NCI-H146 treated with DMSO at 0.1 percent for 48 hours (cell line): Measurements from ENCODE around the gene CHAT.

Source experiments
- DNase-seq: peaks from one replicate; lab custom pipeline; 2025; ENCODE audit not compliant: unreplicated experiment; lab: John Stamatoyannopoulos, UW

The CHAT gene

DNA sequence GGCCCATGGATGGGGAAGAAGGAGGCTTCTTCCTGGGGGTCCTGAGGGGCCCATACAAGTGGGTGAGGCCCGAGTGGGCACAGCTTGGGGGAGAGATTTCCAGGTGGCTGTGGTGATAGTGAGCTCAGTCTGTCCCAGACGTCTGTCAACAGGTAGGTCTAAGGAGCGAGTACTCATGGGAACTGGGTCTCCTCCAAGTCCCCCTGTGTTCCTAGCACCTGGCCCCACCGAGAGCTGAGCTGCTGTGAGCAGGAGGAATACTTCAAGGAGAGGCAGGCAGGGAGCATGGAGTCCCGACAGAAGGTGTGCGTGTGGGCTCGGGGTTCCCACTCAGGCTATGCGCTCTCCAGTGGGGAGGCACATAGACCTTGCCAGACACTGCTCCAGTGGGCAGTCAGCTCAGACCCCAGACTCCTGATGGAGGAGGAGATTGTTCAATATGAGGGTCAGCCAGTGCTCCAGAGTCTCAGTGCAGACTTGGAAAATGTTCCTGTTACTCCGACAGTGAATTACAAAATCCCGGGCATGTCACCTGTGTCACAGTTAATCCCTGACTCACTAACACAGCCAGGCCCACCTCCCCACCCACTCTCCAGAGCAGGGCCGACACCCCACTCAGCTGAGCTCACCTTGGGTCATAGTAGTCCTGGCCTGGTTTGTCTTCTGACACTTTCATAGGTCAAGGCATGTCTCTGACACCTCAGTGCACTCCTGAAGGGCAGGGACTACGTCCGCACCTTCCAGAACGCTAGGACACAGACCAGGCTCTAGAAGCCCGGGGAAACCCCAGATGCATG is 37.4 kb downstream of the CHAT start:
- DNase-seq = no peak

DNA sequence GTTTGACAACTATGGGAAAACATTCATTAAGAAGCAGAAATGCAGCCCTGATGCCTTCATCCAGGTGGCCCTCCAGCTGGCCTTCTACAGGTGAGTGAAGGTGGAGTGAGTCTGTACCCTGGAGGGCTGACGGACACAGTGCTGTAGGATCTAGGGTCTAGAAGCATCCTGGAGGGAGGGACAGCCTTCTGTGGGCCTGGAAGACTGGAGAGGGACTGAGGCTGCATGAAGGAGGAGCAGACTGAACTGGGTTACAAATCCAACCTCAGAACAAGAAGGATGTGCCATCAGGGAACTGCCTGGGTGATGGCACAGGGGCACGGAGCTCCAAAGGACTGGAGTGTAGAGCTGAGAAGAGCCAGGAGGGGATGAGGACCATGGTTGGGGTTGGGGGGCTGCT is 38.1 kb downstream of the CHAT start:
- DNase-seq = no peak

DNA sequence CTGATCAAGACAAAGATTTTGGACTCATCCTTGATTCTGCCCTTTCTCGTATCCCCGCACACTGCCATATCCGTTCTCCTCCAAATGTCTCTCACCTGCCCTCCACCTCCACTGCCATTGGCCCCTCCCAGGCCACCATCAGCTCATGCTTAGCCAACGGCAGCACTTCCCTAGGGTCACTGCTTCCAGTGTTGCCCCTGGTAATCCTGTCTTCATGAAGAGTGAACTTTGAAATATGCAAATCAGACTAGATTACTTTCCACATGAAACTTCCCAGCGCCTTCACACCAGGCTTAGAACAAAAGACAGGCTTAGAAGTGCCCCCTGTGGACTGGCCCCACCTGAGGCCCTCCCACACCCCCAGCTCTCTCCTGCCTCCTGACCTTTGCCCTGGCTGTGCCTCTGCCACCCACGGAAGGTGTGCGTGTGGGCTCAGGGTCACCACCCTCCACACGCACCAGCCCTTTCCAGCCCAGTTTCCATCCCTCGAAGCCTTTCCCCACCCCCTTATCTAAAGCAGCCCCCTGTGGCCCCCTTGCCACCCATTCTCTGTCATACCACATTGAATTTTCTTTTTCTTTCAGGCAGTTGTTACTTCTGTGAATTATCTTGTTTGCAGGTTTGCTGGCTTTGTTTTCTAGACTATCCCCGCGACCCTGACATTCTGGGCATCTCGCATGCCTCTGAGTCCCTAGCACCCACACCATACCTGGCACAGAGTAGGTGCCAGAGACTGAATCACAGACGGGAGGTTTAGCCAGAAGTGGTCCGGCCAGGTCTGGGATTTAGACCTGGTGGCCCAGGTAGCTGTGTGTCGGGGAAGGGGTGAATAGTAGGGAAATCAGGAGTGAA is 38.8 kb downstream of the CHAT start:
- DNase-seq = no peak

DNA sequence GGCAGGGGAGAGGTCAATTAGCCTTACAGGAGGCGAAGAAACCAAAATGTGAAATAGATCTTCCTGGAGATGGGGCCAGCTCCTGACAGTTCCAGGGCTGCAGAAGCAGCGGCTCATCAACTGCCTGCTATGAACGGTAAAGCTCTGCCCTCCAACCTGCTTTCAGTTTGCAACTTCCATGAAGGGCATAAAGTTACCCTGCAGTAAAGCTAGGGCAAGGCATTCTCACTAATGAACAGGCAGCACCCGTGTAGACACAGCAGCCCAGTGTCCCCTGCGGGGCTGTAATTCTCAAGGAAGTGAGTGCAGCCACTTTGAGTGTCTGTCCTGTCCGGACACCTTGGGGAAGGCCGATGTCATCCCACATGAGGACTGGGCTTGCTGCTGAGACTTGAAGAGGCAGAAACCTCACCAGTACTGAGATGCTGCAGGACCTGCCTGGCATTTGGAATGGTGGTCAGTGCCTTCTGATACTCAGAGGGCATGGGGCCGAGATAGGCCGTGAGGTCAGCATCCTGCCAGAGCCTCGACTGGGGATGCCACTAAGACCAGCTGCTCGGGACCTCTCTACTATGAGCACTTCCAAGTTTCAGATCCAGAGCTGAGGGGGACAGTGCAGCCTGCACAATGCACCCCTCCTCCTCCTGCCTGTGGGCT is 39.6 kb downstream of the CHAT start:
- DNase-seq = no peak

DNA sequence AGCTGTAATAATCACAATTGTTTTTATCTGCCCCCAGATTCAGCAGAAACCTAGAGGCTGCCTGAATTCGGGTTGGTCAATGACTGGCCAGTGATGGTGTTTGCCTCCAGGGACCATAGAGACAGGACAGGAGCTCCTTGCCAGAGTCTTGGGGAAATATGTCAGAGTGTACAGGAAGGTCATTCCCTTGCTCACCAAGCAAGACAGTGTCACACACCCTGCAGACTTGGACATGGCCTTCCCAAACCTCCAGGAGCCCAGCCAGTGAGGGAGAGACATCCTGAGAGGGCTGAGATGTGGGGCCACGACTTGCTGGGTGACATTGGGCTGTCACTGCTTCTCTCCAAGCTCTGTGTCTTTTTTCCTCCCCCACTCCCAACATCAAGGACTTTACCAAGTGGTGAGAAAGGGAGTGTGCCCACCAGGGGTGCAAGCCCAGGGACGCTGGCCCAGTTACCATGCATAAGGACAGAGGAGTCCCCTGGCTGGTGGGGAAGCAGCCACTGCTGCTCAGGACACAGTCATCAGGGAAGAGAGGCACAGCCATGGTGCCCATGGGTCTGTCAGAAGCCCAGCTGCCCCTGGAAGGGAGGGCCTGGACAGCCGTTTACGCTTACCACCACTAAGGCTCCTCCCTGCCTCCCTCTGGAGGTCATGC is 40.3 kb downstream of the CHAT start:
- no peak for DNase-seq

DNA sequence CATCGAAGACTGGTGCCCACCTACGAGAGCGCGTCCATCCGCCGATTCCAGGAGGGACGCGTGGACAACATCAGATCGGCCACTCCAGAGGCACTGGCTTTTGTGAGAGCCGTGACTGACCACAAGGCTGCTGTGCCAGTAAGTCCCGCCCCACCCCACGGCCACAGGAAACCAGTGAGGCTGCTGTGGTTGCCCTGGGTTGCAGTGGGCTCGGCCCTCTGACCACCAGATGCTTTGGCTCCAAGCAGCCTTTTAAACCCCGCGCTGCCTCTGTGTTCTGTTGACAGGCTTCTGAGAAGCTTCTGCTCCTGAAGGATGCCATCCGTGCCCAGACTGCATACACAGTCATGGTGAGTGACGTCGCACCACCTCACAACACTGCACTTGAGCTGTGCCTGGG is 41.3 kb downstream of the CHAT start:
- no peak for DNase-seq

DNA sequence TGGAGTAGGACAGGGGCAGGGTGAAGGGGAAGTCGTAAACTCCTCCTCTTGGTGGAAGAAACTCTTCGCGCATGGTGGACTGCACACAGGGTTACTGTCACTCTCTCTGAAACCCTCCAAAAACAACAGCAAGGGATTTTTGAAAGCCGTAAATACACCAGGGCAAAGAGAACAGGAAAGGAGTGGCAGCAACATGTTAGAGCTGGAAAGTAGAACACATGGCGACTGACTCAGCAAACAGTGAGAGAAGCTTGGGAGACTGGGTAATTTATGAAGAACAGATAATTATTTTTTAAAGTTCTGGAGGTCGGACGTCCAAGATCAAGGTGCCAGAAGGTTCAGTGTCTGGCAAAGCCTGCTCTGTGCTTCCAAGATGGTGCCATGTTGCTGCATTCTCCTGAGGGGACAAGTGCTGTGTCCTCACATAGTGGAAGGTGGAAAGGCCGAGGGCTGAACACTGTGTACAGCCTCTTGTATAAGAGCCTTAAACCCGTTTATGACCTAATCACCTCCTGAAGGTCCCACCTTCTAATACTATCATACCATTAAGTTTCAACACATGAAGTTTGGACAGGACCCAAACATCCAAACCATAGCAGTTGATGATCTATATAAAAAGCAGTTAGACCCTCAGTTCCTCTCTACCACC is 43.1 kb downstream of the CHAT start:
- no peak for DNase-seq

DNA sequence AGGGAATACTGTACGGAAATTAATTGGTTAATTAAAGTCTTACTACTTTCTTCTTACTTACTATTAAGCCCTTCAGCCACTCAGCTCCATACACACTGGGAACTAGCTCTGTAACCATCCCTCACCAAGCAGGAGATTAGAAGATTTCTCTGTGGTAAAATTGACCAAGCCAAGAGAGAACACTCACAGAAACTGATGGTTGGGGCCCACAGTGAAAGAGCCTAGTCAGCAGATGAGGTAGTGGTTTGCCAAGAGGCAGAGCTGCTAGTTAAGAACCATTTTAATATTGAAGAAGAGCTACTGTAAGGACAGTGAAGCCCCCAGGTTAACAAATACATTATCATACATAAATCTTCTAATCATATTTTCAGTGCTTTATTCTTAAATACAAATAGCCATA is 43.8 kb downstream of the CHAT start:
- DNase-seq = no peak

DNA sequence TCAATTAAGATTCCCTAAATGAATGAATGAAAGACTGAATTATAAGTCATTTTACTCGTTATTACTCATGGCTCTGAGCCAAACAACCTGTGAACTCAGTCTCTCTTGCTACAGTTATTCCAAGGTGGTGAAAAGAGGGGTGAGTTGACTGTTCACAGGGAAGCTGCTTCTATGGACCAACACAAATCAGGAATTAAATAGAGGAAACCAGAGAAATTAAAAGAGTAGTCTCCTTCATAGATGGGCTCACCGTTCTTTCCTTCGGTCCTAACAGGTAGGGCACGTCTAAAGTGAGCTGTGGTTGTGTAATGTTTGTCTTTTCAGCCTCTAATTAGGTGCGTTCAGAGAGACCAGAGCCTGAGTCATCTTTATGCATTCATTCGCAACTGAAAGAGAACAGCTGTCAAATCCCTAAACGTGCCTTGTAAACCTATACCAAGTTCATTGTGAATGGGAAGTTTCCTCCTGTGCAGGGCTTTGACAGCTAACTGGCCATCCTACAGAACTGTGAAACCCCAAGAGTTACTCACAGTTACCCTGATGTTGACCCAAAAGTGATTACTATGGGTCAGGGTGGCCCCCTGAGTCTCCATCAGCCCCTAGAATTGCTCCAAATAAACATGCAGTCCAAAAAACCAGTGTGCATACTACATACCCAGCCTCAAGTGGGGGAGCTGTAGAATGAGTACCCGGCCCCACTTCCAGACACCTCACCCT is 47.5 kb downstream of the CHAT start:
- DNase-seq = no peak

DNA sequence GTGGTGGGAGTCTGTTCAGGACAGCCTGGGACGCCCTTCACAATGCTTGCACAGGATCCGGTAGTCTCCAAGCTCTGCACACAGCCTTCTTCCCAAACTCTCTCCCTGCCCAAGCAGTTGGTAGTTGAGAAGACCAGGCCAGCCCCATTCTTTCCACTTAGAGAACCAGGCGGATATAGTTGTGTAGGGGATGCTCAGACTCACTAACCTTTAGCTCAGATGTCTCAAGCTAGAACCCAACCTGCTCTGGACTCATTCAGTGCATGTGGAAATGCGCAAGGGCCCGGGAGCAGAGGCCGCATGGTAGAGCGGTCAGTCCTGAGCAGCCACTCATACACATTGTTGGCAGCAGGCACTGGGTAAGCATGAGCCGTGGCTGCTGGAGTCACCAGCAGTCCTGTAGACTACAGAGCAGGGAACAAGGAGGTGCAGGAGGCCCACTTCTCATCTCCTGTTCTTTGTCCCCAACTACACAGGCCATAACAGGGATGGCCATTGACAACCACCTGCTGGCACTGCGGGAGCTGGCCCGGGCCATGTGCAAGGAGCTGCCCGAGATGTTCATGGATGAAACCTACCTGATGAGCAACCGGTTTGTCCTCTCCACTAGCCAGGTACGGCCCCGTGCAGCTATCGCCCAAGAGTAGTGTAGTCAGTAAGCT is 48.5 kb downstream of the CHAT start:
- DNase-seq = no peak

DNA sequence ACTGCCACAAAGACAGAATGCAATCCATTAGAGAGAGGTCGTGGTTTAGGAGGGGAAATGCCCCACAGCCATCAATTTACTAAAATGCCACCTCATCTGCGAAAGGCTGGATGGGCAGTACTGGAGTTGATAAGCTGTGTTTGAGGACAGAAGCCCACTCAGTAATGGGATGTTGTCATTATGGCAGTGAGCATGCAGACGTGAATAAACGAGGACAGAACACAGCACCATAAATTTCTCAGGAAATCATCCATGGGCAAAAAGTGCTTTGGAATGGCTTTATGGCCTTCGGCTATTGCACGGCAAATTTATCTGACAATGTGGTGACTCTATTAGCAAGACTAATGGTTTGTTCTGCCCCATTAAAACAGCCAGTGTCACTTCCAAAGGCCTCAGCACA is 49.8 kb downstream of the CHAT start:
- DNase-seq = no peak

DNA sequence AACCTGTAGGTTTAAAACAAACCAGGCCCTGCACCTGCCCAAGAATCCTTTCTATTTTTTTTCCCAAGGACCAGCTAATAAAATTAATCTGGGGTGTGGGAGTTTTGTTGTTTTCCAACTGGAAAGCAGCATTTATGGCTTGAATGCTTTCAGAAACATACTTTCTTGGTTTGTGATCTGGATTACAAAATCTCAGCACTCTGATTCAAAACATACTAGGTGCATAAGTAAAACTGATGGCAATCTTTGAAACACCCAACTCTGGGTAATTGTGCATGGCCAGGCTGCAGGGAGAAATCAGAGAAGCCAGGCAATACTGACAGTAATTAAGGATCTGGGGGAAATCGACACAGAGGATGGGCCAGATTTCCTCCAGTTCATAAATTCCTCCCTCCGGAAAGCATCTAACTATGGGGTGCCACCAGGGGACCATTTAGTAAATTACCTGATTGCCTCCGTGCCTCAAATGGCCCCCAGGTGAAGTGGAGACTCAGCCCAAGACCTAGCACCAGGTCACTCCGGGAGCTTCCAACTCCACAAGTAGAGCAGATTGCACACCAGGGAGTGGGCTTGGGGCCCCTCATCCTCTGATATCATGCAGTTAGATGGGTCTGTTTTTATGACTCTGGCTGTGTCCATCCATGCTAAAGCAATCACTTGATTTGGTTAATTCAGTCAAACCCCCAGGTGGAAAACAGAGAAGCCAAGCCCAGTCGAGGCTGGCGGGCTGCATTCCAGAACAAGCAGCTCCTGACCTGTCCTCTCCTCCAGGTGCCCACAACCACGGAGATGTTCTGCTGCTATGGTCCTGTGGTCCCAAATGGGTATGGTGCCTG is 50.4 kb downstream of the CHAT start:
- no peak for DNase-seq

DNA sequence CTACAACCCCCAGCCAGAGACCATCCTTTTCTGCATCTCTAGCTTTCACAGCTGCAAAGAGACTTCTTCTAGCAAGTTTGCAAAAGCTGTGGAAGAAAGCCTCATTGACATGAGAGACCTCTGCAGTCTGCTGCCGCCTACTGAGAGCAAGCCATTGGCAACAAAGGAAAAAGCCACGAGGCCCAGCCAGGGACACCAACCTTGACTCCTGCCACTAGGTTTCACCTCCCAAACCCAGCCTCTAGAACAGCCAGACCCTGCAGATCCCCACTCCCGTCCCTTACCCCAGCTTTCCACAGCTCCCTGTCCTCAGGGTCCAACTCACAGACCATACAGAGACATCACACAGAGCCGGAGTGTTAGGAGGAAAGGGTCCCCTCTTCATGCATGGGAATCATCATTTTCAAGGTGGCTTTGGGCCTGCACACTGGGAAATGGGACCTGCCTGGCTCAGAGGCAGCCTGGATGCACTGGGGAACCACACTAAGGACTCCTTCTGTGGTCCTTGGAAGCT is 51.1 kb downstream of the CHAT start:
- no peak for DNase-seq

DNA sequence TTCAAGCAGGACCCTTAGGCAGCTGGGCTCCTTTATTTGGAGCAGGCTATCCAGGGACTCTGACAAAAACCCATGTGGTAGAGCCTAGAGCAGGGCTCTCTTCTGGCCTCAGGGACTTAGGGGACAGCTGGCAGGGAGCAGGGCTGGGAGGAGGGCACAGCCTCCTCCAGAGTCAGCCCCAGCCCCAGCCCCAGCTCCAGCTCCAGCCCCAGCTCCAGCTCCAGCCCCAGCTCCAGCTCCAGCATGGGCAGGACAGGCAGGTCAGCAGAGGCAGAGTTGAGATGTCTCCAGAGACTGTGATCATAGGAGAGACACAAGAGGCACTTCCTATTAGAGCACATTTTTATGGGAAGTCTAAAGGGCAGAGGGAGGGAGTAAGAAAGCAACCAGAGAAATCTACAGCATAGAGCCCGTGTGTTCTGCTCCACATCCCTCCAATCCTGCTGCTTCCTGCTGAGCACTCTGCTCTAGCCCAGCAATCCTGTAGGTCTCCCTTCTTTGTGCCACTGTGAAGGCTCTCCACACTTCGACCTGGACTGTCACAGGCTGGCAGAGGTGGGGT is 52.3 kb downstream of the CHAT start:
- no peak for DNase-seq

DNA sequence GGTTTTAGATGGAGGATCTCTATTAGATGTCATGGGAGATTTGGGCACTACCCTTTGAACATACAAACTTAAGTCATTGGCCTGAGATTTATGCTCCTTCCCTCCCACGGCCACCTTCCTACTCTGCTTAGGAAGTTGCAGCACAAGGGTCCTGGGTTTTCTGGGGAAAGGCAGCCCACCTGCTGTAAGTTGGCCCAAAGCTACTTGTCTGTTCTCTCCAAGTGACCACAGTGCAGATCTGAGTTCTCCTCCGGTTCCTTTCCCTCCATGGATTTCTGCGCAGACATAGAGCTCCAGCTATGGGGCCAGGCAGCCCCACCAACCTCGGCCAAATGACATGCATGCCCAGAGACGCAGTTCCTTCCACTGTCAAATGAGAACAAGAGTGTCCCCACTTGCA is 52.8 kb downstream of the CHAT start:
- DNase-seq = no peak

DNA sequence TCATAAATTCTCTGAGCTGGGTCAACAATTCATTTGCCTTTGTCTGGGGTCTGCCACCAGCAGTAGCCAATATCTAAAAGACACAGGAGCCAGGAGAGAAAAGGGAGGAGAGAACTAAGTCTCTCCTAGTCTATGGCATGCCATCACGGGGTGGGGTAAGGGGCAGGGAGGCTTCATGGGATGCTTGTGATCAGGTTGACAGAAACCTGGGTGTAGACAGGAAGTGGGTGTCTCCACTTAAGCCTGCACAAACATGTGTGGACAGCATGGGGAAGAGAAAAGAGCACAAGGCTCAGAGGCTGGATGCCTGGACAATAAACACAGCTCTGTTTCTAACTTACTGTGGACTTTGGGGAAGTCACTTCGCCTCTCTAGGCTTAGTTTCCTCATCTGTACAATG is 54.2 kb downstream of the CHAT start:
- no peak for DNase-seq

DNA sequence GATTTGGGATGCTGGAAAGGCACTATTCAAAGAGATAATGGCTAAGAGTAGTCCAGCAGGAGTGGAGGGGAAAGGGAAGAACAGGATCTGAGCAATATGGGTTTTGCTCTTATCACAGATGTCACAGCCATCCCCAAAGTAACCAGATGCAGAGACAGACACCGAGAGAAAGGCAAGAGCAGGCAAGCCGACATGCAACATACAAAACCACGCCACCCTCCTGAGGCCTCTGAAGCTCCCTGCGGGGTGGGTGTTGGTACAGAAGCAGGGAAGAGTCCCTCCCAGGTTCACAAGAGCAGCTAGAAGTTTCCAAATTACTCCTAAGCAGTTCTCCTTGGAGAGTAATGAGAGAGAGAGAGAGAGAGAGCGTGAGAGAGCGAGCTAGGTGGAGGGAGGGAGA is 54.8 kb downstream of the CHAT start:
- no peak for DNase-seq

DNA sequence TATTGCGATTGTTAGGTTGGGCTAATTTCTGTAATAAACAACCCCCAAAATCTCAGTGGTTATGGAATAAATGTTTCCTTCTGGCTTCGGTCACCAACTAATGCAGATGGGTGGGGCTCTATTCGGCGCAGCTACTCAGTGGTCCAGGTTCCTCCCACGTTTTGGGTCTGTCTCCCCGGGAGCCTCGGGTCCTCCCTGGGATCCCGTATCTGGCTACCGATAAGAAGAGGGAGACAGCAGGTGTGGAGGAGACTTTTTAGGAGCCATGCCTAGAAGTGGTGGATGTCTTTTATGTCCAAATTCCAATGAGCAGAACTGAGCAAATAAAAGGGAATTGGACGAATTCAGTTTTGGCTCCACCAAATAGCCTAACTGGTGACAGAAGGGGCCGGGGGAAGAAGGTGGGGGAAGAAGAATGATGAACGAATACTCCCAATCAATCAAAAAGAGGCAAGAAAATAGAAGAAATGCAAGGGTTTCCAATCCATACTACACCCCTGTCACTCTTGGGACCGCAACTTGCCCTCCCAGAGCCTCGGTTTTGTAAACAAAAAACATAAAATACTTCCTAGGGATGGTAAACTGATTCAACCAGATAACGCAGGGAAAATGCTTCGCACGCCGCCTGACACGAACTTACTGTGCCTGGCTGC is 65.1 kb downstream of the CHAT start:
- DNase-seq = no peak
